Nephron (organoid): ENCODE data around the gene IPCEF1.

Experiments
- H3K27ac Mint-ChIP-seq, 3 experiments: 2 replicates each; pipeline ENCODE4 v1.8.0; 2020; ENCODE audit warnings: mixed read lengths in 3 of 3, mild to moderate bottlenecking in 2 of 3, moderate library complexity in 1 of 3
- H3K27me3 Mint-ChIP-seq: 2 replicates; pipeline ENCODE4 v1.8.0; 2021; ENCODE audit warnings: low read depth, mild to moderate bottlenecking, moderate library complexity, mixed read lengths
- H3K36me3 Mint-ChIP-seq: 2 replicates; pipeline ENCODE4 v1.8.0; 2020; ENCODE audit warnings: low read depth, mixed read lengths
- H3K4me1 Mint-ChIP-seq: 2 replicates; pipeline ENCODE4 v1.8.0; 2020; ENCODE audit warnings: mixed read lengths
- H3K4me3 Mint-ChIP-seq, 3 experiments: 2 replicates each; pipeline ENCODE4 v1.8.0; 2020; ENCODE audit warnings: mild to moderate bottlenecking in 3 of 3, mixed read lengths in 3 of 3, moderate library complexity in 2 of 3
- H3K9me3 Mint-ChIP-seq: 2 replicates; pipeline ENCODE4 v1.8.0; 2020; ENCODE audit warnings: mixed read lengths
- TF ChIP-seq, protein P1 (sequence below), 3 experiments: fragments of 200-600 bp; sonication (generic); IDR thresholded peaks; one replicate each; pipeline ENCODE4 v1.5.0; 2021; ENCODE audit warnings: antibody characterized with exemption in 3 of 3; ENCODE audit not compliant: unreplicated experiment in 3 of 3

IPCEF1 gene, protein sequence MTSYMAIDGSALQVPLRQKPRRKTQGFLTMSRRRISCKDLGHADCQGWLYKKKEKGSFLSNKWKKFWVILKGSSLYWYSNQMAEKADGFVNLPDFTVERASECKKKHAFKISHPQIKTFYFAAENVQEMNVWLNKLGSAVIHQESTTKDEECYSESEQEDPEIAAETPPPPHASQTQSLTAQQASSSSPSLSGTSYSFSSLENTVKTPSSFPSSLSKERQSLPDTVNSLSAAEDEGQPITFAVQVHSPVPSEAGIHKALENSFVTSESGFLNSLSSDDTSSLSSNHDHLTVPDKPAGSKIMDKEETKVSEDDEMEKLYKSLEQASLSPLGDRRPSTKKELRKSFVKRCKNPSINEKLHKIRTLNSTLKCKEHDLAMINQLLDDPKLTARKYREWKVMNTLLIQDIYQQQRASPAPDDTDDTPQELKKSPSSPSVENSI

DNA sequence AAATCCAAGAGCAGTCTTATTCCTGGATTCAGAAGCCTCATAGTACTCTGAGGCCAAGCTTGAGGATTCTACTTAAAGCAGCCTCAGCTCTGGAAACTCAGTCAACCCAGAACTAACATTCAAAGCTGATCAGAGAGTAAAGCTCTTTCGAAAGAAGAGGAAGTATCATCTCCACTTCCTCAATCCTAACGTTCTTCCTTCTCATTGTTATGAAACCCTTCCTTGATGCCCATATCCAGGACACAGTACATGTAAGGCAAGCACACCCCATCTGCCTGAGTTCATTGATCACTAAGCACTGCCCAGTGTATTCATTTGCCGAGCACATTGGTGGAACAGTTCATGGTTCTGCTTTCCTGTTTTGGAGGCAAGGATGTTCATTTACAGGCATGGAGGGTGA lies at the start of gene IPCEF1:
TSS of gene IPCEF1 (minus strand) at position 114 of the 400 bp plus-strand sequence. CDS start 90,856 bp downstream, outside the sequence.
- H3K9me3 Mint-ChIP-seq, result no peaks in the 10 kb centered on the region

DNA sequence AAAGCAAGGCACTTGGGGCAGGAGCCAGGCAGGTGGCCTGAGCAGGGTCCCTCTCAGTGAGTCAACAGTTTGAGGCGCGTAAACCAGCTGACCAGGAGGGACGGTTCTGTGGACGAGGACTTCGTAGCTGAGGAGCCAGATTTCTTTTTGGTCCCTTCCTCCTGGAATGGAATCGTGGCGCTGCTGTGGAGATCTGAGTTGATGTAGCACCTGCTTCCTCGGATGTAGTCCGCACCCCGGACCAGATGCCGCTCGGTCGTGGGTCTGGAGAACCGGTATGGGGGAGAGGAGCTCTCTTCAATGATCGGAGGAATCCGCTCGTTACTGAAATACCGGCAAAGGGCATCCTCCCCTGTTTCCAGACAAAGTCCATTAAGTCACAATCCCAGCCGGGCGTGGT lies 49.7 kb upstream of the IPCEF1 start:
- Mint-ChIP-seq H3K4me3 (no peak overlapping the region), H3K36me3 (peaks cover 68% of the 10 kb centered on the region), H3K27ac (peak overlapping the region in 2 of 3 experiments; percentile 35 to 38), H3K9me3 (no peaks in the 10 kb centered on the region), H3K27me3 (peaks cover 4% of the 10 kb centered on the region), H3K4me1 (peaks cover 20% of the 10 kb centered on the region)
- TF ChIP-seq, protein P1, sequence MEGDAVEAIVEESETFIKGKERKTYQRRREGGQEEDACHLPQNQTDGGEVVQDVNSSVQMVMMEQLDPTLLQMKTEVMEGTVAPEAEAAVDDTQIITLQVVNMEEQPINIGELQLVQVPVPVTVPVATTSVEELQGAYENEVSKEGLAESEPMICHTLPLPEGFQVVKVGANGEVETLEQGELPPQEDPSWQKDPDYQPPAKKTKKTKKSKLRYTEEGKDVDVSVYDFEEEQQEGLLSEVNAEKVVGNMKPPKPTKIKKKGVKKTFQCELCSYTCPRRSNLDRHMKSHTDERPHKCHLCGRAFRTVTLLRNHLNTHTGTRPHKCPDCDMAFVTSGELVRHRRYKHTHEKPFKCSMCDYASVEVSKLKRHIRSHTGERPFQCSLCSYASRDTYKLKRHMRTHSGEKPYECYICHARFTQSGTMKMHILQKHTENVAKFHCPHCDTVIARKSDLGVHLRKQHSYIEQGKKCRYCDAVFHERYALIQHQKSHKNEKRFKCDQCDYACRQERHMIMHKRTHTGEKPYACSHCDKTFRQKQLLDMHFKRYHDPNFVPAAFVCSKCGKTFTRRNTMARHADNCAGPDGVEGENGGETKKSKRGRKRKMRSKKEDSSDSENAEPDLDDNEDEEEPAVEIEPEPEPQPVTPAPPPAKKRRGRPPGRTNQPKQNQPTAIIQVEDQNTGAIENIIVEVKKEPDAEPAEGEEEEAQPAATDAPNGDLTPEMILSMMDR (IDR thresholded peaks at IDR 0.05; ENCODE audit: unreplicated experiment in 3 of 3), result no peak

More for the DNA sequence above, at the start of gene IPCEF1:
- Mint-ChIP-seq H3K4me3 (no peak within 1 kb of the TSS), H3K4me1 (peaks cover 10% of the 10 kb centered on the region), H3K27me3 (no peaks in the 10 kb centered on the region), H3K36me3 (no peaks in the 10 kb centered on the region), H3K27ac (no peak within 1 kb of the TSS)
- TF ChIP-seq, protein P1 (IDR thresholded peaks at IDR 0.05; ENCODE audit: unreplicated experiment in 3 of 3), result no peak

DNA sequence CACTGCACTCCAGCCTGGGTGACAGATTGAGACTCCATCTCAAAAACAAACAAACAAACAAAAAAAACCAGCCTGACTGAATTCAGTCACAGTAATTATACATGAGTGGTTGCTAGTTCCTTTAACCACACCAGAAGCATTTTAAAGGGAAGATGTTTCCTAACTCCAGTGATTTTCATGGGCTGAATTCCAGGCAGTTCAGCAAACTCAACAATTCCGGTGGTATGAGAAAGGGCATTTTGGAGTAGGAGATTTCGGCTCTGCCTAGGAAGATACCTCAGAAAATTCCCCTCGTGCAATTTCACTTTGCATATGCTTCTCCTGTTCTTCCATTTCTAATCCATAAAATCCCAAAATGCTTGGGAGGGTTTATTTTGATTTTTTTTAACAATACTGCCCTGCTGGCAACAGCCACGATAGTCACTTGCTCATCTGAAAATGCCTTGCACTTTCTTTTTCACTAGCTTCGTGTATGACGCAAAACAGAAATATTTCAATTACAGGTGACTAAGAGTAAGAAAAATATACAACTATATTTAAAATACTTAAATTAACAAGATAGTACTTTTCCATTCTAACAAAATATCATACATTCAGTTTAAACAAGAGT lies 48.3 kb upstream of the IPCEF1 start:
- H3K4me3 Mint-ChIP-seq, result no peak overlapping the region
- TF ChIP-seq, protein P1 (IDR thresholded peaks at IDR 0.05; ENCODE audit: unreplicated experiment in 3 of 3), result no peak
- peak overlapping the region in 2 of 3 experiments; percentile 23 to 38 for H3K27ac Mint-ChIP-seq
- H3K4me1 Mint-ChIP-seq, result peaks cover 7% of the 10 kb centered on the region
- no peaks in the 10 kb centered on the region for H3K9me3 Mint-ChIP-seq
- peaks cover 64% of the 10 kb centered on the region for H3K36me3 Mint-ChIP-seq
- H3K27me3 Mint-ChIP-seq, result peaks cover 5% of the 10 kb centered on the region

DNA sequence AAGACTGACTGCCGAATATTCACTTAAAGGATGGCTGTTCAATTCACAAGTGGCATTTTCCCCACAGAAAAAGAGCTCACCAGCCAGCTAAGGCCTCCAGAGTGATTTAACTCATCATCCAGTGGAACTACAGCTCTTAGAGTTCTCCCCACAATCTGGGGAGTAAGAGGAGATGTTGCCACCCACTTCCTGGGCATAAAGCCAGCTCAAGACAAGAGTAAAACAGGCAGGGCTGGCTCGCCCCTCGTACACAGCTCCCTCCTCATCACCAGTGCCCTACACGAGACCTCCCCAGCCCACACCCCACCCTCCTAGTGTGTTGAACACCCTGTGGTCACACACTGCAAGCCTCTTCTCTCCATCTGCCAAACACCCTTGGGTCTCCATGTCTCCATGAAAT lies 47.2 kb upstream of the IPCEF1 start:
- peaks cover 7% of the 10 kb centered on the region for H3K4me1 Mint-ChIP-seq
- H3K27ac Mint-ChIP-seq, result peak overlapping the region in 2 of 3 experiments; percentile 70 to 71
- peaks cover 68% of the 10 kb centered on the region for H3K36me3 Mint-ChIP-seq
- H3K27me3 Mint-ChIP-seq, result peaks cover 5% of the 10 kb centered on the region
- TF ChIP-seq, protein P1 (IDR thresholded peaks at IDR 0.05; ENCODE audit: unreplicated experiment in 3 of 3), result no peak
- no peak overlapping the region for H3K4me3 Mint-ChIP-seq
- H3K9me3 Mint-ChIP-seq, result no peaks in the 10 kb centered on the region

DNA sequence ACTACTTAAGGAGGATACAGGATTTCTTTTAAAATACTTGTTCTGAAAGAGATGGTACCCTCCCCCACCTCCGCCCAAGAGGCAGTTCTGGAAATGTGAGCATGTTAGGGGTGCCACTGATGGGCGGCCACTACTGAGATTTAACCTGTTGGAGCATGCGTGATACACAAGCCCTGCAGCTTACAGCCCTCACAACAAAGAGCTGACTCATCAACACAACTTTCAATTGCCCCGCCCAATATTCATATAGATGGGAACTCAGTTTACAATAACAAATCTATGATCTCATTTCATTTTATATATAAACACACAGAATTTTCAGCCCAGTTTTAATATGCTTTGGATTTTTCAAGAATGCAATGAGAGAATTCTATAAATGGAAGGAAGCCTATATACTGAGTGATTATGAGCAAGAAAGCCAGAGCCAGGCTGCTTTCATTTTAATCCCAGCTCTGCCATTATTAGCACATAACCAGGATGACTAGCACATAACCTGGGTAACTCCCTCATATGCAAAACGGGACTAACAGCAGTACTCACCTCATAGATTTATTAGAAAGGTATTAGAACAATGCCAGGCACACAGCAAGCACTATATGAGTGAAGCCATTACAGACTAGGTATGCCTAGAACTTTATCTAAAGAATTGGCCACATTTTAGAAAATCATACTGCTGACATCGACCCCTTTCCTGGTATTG lies 45.6 kb upstream of the IPCEF1 start:
- Mint-ChIP-seq H3K27me3 (peaks cover 5% of the 10 kb centered on the region), H3K4me1 (peaks cover 7% of the 10 kb centered on the region), H3K27ac (no peak overlapping the region), H3K4me3 (no peak overlapping the region), H3K9me3 (no peaks in the 10 kb centered on the region), H3K36me3 (peaks cover 73% of the 10 kb centered on the region)
- TF ChIP-seq, protein P1 (IDR thresholded peaks at IDR 0.05; ENCODE audit: unreplicated experiment in 3 of 3), result no peak
